ENCODE results near the gene ENTPD1.
A peak's percentile ranks its signal among the peaks of the same experiment; 100 is the strongest.
"Not testable (repeated sequence)": the region's sequence is repeated elsewhere in the genome, so short reads cannot be mapped to it uniquely, and the experiment has no call there.

ENTPD1 gene

DNA sequence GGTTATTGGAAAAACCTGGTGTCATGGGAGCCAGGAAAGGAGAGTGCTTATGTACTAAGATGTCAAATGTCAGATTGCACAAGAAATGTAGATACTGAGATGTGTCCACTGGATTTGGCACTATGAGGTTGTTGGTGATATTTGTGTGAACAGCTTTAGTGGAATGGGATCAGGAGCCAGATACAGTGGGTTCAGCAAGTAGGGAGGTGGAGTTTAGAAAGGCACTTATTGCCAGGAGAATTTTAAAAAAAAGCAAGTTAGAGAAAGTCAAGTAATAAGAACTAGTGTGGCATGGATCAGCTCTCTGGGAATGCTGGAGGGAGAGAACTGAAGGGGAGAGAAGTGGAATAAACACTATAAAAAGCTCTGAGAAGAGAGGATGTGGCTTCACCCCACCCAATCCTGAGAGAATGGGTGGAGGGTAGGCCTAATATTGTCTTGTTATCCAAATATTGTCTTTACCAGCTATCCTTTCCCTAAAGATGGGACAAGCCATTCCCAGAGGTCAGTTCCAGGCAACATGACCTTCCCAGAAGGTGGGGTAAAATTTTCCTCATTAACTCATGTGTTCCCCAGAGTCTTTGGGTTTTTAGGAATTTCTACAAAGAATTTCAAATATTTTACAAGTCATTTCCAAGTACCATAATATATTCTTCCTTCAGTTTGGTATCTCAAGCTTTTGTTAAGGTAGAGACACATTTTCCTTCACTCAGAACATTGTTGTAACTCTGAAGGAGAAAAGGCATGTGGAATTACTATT lies 42.3 kb downstream of the ENTPD1 start:
- no peak for DNase-seq

DNA sequence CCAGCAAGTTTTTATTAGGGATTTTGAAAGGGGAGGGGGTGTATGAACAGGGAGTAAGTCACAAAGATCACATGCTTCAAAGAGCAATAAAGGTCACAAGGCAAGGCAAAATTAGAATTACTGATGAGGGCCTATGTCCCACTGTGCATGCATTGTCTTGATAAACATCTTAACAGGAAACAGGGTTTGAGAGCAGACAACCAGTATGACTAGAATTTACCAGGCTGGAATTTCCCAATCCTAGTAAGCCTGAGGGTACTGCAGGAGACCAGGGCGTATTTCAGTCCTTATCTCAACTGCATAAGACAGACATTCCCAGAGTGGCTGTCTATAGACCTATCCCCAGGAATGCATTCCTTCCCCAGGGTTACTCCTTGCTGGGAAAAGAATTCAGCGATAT lies 44.3 kb downstream of the ENTPD1 start:
- not testable (repeated sequence) for DNase-seq

DNA sequence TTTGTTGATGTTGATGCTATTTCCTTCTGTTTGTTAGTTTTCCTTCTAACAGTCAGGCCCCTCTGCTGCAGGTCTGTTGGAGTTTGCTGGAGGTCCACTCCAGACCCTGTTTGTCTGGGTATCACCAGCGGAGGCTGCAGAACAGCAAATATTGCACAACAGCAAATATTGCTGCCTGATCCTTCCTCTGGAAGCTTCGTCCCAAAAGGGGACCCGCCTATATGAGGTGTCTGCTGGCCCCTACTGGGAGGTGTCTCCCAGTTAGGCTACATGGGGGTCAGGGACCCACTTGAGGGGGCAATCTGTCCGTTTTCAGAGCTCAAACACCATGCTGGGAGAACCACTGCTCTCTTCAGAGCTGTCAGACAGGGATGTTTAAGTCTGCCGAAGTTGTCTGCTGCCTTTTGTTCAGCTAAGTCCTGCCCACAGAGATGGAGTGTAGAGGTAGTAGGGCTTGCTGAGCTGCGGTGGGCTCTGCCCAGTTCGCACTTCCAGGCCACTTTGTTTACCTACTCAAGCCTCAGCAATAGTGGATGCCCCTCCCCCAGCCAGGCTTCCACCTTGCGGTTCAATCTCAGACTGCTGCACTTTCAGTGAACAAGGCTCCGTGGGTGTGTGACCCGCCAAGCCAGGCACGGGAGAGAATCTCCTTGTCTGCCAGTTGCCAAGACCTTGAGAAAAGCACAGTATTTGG lies 50.9 kb downstream of the ENTPD1 start:
- not testable (repeated sequence) for DNase-seq

DNA sequence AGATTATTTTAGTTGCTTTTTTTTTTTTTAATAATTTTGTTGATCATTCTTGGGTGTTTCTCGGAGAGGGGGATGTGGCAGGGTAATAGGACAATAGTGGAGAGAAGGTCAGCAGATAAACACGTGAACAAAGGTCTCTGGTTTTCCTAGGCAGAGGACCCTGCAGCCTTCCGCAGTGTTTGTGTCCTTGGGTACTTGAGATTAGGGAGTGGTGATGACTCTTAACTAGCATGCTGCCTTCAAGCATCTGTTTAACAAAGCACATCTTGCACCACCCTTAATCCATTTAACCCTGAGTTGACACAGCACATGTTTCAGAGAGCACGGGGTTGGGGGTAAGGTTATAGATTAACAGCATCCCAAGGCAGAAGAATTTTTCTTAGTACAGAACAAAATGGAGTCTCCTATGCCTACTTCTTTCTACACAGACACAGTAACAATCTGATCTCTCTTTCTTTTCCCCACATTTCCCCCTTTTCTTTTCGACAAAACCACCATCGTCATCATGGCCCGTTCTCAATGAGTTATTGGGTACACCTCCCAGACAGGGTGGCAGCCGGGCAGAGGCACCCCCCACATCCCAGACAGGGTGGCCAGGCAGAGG lies 52.8 kb downstream of the ENTPD1 start:
- not testable (repeated sequence) for DNase-seq

DNA sequence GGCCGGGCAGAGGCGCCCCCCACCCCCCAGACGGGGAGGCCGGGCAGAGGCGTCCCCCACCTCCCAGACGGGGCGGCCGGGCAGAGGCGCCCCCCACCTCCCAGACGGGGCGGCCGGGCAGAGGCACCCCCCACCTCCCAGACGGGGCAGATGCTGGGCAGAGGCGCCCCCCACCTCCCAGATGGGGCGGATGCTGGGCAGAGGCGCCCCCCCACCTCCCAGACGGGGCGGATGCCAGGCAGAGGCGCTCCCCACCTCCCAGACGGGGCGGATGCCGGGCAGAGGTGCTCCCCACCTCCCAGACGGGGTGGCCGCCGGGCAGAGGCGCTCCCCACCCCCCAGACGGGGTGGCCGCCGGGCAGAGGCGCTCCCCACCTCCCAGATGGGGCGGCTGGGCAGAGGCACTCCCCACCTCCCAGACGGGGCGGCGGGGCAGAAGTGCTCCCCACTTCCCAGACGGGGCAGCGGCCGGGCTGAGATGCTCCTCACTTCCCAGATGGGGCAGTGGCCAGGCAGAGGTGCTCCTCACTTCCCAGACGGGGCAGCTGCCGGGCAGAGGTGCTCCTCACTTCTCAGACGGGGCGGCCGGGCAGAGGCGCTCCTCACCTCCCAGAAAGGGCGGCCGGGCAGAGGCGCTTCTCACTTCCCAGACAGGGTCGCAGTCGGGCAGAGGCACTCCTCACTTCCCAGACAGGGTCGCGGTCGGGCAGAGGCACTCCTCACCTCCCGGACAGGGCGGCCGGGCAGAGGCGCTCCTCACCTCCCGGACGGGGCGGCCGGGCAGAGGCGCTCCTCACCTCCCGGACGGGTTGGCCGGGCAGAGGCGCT lies 53.6 kb downstream of the ENTPD1 start:
- no peak for DNase-seq

DNA sequence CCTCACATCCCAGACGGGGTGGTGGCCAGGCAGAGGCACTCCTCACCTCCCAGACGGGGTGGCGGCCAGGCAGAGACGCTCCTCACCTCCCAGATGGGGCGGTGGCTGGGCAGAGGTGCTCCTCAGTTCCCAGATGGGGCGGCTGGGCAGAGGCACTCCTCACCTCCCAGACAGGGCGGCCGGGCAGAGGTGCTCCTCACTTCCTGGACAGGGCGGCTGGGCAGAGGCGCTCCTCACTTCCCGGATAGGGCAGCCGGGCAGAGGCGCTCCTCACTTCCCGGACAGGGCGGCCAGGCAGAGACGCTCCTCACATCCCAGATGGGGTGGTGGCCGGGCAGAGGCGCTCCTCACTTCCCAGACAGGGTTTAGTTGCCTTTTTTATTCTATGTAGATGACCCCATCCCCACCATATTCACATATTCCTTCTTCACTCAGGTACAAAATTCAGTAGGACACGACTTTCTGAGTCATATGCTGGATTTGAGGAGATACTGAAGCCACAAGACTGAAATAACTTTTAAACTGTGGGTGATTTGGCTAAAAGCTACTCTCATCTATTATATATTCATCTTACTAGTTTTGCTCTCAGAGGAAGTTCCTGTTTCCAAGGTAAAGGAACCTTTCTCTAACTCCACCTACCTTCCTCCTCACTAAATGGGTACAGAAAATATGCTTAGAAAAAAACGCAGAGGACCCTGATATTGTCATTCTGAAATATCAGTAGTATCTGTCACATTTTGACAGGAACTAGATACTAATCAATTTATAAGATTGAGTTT lies 54.4 kb downstream of the ENTPD1 start:
- no peak for DNase-seq

DNA sequence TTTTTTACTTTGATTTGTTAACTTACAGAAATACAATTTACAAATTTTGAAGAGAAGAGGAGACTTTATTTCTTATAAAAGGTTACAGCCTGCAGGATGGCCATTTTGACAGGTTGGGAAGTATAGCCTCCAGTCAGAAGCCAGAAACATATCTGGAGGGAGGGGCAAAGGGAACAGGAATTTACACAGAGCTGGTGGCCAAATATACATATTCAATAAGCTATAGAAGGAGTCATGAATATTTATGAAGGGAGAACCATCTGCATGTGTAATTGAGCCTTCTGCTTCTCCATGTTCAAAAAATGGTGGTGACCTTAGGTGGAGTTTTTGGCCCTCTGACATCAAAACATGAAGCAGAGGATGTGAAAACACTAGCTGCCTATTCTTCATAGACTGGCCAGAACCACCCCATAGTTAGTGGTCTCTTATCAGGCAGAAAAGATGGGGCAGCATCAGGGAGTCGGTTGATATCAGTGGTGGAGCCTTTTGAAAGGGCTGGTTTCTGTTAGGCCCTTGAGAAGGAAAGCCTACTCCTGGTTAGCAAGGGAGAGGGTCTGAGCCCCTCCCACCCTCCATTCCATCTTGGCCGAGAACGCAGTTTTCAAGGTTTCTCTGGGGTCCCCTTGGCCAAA lies 57.2 kb downstream of the ENTPD1 start:
- DNase-seq, result no peak

DNA sequence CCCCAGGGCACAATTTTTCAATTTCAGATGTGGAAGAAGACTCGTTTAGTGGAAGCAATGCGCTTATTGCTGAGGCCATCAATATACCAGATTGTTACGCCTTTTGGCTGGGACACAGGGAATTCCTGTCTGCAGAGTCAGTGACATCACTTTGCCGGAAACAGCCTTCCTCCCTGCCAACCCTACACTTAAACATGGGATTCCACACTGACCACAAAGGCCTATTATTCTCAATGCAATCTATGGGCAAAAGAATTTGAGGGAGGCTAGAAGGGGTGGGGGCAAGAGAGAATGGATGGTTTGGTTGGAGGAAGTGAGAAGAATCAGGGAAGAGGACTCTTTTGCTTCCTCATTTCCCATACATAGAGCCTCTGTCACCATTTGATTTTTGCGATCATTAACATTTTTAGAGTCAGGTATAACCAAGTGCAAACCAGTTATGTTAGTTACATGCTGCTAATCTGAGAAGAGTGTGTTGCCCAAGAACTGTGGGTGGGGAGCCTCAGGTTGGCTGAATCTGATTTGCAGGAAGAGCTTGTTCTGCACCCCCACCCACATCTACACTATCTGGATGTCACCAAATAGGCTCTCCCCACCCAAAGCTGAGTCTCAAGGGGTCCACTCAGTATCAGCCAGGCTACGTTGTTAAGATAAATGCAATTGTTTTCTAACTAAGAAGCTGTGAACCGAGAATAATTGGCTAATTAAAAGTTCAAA lies 58.2 kb downstream of the ENTPD1 start:
- peak; percentile 22 for DNase-seq

DNA sequence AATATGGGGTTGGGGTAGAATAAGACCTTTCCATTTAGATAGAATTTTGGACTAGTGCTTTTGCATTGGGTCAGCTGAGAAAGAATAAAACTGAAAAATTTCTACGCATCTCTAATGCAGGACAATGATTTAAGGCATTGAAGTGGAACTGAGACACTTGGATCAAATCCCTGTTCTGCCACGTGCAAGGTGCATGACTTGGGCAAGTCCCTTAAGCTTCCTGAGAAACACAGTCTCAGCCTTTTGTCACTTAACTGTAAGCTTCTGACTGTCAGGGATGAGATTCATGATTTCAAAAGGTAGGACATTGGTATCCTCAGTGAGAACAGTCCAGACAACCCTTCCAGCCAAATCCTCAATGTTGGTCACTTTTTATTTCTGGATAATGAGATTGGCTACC lies 59.2 kb downstream of the ENTPD1 start:
- no peak for DNase-seq

DNA sequence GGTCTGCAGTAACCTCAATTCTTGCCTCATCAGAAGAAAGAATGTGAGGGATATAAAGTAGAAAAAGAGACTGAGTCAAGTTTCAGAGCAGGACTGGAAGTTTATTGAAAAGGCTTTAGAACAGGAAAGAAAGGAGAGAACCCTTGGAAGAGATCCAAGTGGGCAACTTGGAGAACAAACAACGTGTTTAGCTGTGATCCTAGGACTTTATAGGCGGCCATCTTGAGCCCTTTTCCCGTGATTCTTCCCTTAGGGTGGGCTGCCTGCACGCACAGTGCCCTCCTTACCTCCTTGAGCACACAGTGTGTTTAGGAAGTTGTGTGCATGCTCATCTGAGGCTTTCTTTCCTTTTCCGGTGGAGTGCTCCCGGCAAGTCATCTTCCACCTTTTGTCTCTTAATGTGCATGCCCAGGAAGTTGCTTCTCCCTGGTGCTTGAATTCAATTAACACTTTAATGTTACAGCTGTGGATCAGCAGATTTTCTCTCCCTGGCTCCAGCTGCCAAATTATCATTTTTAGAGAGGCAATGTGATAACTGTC lies 59.8 kb downstream of the ENTPD1 start:
- no peak for DNase-seq

DNA sequence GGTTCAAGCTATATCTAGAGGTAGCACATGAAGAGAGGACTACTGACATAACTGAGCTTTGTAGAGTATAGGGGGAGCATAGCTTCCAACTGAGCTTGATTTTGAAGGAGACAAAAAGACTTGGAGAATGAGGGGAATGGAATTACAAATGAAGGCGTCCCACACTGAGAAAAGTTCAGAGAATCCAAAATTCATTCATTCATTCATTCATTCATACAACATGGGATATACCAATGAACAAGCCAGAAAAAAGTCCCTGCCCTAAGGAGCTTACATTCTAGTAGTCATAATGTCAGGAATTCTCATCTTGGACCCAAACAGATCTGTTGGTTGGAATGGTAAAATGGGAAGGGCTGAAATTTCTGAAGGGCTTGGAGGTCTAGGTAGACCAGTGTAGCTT lies 62.0 kb downstream of the ENTPD1 start:
- no peak for DNase-seq

DNA sequence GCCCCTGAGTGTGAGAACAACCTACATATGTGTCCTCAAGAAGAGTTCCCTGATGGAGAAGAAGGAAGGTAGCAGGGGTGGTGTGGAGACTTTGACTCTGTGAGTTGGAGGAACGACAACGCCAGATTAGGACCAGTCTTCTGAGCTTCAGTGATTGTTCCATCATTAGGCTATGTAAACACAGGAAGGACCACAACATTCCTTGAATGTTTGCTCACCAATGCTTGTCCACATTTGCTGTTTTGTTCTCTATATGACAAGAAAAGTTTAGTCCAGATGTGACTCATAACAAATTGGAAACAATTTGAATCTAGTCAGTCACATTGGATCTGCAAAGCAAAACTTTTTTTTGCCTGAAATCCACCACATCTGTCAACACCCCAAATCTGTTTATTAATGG lies 62.7 kb downstream of the ENTPD1 start:
- DNase-seq, result no peak

DNA sequence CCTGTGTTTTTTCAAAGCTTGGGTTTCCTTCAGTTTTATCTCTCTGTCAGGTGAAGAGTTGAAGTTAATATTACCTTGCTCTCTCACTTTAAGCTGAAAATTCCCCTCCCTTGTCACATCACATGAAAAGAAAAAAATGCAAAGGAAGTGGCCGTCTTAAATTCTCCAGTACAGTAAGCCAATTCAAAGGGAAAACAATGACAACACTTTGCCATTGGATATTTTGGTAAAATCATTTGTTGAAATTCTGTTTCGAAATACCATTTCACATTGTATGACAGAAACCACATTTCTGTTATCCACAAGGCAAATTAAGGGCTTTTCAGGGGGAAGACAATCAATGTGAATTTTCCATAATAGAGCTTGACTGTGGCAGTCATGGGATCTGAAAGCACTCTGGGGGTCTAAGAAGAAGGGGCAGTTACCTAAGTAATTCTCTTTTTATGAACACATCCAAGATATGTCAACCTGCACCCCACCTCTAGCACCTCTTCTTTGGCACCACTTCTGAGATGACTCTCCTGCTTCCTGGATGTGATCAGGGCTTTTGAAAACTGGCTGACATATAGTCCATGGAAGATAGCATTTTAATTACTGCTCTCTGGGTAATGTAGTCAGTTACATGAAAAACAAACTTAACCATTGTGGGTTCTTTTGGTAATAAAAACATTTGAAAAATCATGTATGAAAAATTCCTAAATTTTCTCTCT lies 63.8 kb downstream of the ENTPD1 start:
- no peak for DNase-seq

DNA sequence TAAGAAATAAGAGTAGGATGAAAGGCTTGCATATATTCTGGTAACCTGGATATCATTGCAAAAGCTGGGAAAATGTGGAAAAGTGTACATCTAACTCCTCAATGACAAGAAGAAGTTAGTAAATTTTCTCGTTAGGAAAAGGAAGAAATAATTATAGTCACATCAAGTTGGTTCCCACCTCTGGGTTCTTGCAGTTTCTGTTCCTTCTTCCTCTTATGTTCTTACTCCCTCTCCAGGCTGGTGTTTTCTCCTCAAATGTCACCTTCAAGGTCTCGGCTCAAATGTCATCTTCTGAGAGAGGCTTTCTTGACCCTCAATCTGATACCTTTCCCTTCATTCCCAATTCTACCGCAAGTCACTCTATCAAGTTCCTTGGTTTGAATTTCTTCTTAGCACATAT lies 64.4 kb downstream of the ENTPD1 start:
- DNase-seq, result no peak

DNA sequence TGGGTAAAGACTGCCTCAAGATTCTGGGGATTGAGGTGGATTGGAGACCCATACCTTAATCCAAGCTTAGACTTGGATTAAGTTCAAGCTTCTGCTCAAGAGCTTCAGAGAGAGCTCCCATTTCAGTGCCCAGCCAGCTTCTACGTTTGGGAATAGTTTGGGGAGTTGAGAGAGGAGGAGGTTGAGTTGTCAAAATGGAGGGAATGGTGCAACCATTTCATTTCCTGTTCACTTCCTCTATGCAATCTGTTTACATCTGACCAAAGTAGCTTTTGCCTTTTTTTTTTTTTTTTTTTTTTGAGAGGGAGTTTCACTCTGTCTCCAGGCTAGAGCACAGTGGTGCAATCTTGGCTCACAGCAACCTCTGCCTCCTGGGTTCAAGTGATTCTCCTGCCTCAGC lies 65.8 kb downstream of the ENTPD1 start:
- no peak for DNase-seq

DNA sequence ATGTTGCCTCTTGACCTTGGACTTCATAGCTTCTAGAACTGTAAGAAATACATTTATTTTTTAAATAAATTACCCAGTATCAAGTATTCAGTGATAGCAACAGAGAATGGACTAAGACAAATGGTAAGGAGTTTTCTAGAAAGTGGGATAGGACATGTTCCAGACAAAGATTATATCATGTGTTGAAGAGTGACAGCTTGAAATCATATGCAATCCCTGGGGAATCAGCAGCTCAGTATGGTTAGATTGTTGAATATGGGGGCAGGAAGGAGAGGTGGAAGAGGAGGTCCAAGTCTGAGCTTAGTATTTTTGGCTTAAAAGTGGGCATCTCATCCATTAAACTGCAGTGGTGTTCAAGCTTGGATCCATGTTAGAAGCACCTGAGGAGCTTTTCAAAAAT lies 74.1 kb downstream of the ENTPD1 start:
- no peak for DNase-seq

DNA sequence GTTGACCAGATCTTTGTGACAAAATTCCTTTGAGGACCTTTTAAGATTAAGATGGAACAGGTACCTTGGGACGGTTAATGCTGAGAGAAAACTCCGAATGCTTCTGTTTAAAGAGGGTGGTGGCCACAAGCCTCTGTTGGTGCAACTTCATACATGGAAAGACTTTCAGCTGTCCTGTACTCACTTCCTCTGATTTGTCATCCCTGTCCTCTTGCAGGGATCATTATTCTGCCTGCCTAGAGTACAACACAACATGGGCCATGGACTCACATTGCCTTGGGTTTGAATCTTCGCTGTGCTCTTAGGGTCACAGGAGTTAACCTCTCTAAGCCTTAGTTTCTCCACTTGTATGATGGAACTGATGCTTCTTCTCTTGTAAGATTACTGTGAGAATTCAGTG lies 75.1 kb downstream of the ENTPD1 start:
- DNase-seq, result no peak

DNA sequence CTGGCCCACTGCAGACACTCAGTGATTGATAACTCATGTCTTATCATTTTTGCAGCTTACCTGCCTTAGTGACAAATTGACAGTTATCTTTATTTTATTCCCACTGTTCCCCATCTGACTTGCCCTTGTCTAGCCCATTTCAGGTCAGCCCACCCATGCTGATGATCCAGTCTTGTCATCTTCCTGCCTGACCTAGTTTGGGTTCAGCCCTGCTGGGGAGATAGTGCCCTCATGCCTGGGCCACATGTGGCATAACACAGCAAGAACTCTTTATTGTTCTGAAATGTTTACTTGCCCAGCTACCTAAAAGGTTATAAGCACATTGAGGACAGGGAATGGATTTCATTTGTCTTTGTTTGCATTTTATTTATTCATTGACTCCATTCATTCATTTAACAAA lies 75.6 kb downstream of the ENTPD1 start:
- no peak for DNase-seq

DNA sequence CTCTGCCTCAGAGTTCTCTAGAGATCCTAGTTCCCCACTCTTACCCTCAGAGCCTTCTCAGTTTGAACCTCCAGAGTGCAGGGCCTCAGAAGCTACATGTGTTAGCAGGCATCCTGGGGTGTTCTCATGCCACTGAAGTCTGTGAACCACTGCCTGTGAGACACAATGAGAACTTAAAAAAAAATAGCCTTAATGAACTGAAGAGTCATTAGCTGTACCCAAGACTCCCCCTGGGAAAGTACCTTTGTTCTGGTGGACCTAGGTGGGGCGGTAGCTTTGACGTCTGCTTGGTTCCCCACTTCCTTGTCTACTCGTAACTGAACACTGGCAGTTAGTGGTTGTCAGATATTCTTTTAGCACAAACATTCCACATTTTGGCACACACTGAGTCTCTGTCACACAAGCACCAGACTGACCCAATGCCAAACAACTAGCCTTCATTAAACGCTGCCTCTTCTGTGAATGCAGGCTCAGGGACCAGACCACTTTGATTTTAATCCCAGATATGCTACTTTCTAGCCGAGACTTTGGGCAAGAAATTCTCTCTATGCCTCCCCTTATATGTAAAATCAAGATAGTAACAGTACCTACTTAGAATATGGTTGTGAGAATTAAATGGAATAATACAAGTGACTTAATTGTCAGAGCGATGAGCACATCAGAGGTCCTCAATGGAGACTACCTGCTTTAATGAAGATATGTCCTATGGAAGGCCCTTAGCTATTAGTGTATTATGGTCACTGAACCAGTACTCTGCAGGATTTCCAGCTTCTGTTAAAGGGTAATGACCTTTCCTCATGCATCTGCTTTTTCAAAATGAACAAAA lies 76.5 kb downstream of the ENTPD1 start:
- no peak for DNase-seq
